GM12892 (cell line): ENCODE measurements around the gene MOB4.

ENCODE experiments used
- DNase-seq: peaks from one replicate; pipeline ENCODE4 v3.0.0; 2011; ENCODE audit not compliant: insufficient read length
- FAIRE-seq: peaks from 2 replicates; lab custom pipeline; 2011; peaks lifted over from hg19 to GRCh38; lab: Jason Lieb, UNC
- POLR2A ChIP-seq: IDR thresholded peaks from 2 replicates; pipeline ENCODE4 v1.6.1; 2011; ENCODE audit warnings: low read depth, low read length, control low read depth
- POLR2AphosphoS5 ChIP-seq: IDR thresholded peaks from 2 replicates; pipeline ENCODE4 v1.6.1; 2011; ENCODE audit warnings: low read depth, low read length, control low read depth
- TAF1 ChIP-seq: IDR thresholded peaks from 2 replicates; pipeline ENCODE4 v1.6.1; 2011; ENCODE audit warnings: low read depth, mild to moderate bottlenecking, control low read depth, low read length, borderline replicate concordance

MOB4 gene

GRCh38 chr2:197600306-197600705 lies 84.4 kb downstream of the MOB4 start:
- TF ChIP-seq TAF1: no peak
- no peak for TF ChIP-seq POLR2AphosphoS5
- no peak for TF ChIP-seq POLR2A
- FAIRE-seq (no peak), DNase-seq (no peak)

- FAIRE-seq: no peak
- no peak for TF ChIP-seq POLR2A
- TF ChIP-seq POLR2AphosphoS5: no peak
- no peak for TF ChIP-seq TAF1
Observed at GRCh38 chr2:197601726-197602125, 85.9 kb downstream of the MOB4 start.

More at GRCh38 chr2:197601726-197602125, 85.9 kb downstream of the MOB4 start:
- DNase-seq: no peak
